Epithelial cell of proximal tubule (primary cell): ENCODE results near the gene MAPK13. TPM values are rescaled to one million over a fixed set of nuclear protein-coding genes. Genes with fewer than 3 reads are reported as not detected.
"Not testable (repeated sequence)": the region's sequence is repeated elsewhere in the genome, so short reads cannot be mapped to it uniquely, and the experiment has no call there.

Source experiments
- DNase-seq: peaks from one replicate; pipeline ENCODE4 v3.0.0-alpha.2; 2011; ENCODE audit warnings: low read depth
- H3K4me3 ChIP-seq: 2 replicates; pipeline ENCODE4 v1.5.1; 2011; ENCODE audit warnings: low read depth, mild to moderate bottlenecking, low read length
- CTCF ChIP-seq: conservative IDR thresholded peaks from 2 replicates; pipeline ENCODE4 v1.5.1; 2012; ENCODE audit warnings: low read depth, mild to moderate bottlenecking, low read length
- total RNA-seq: library from RNA; depleted of rRNA; stranded (reverse); fragments of >200 nt; gene quantifications from 2 replicates; pipeline ENCODE4 v1.2.3, GENCODE V29; 2015

The MAPK13 gene
- total RNA-seq, 1 donor from 2014 or later, result 44.6 TPM

GRCh38 chr6:36128073-36128472 is 2.2 kb upstream of the MAPK13 start:
- no peak for TF ChIP-seq CTCF
- H3K4me3 ChIP-seq, result peak overlapping the region; percentile 17

GRCh38 chr6:36128793-36129192 is 1.5 kb upstream of the MAPK13 start:
- DNase-seq, result no peak
- TF ChIP-seq CTCF, result no peak

More at GRCh38 chr6:36128073-36128472, 2.2 kb upstream of the MAPK13 start:
- DNase-seq, result no peak

GRCh38 chr6:36129334-36129733 is 979 bp upstream of the MAPK13 start:
- DNase-seq, H3K4me3 ChIP-seq: not testable (repeated sequence)

More at GRCh38 chr6:36128793-36129192, 1.5 kb upstream of the MAPK13 start:
- no peak overlapping the region for H3K4me3 ChIP-seq

- H3K4me3 ChIP-seq, result peak overlapping the region; percentile 68
- no peak for DNase-seq
These were observed 576 bp downstream of the MAPK13 start for GRCh38 chr6:36130667-36131510.

GRCh38 chr6:36131511-36132245 is 1.4 kb downstream of the MAPK13 start:
- no peak for TF ChIP-seq CTCF
- H3K4me3 ChIP-seq, result peak overlapping the region; percentile 68
- no peak for DNase-seq

More at GRCh38 chr6:36130667-36131510, 576 bp downstream of the MAPK13 start:
- TF ChIP-seq CTCF, result no peak

- DNase-seq, result no peak
- peak; percentile 2 for TF ChIP-seq CTCF
These were observed 2.1 kb downstream of the MAPK13 start for GRCh38 chr6:36132246-36132895.

GRCh38 chr6:36133148-36133547 is 2.8 kb downstream of the MAPK13 start:
- DNase-seq, result no peak
- TF ChIP-seq CTCF, result no peak
- no peak overlapping the region for H3K4me3 ChIP-seq

More at GRCh38 chr6:36132246-36132895, 2.1 kb downstream of the MAPK13 start:
- peak overlapping the region; percentile 68 for H3K4me3 ChIP-seq
